Measurements from ENCODE around the gene KIRREL1.

GRCh38 chr1:158046715-158047510 is 53.5 kb downstream of the KIRREL1 start:
- TF ChIP-seq CTCF (IDR thresholded peaks at IDR 0.05; ENCODE audit: control extremely low read depth in 1 of 3, insufficient read depth in 1 of 3, low read depth in 1 of 3, low read length in 3 of 3) (no peak), EZH2 (IDR thresholded peaks at IDR 0.05; ENCODE audit: low read depth, low read length, severe bottlenecking) (no peak), EP300 (IDR thresholded peaks at IDR 0.05; ENCODE audit: borderline replicate concordance in 1 of 2, low read depth in 2 of 2, low read length in 2 of 2) (no peak), RAD21 (IDR thresholded peaks at IDR 0.05 in 1 of 2, conservative IDR thresholded peaks at IDR 0.05 in 1 of 2; ENCODE audit: low read depth in 2 of 2, low read length in 2 of 2) (no peak), RXRA (IDR thresholded peaks at IDR 0.05; ENCODE audit: insufficient read depth, low read depth, low read length) (no peak), RFX5 (IDR thresholded peaks at IDR 0.05; ENCODE audit: borderline replicate concordance, low read depth, low read length) (no peak), SIN3A (conservative IDR thresholded peaks at IDR 0.05 in 1 of 2, IDR thresholded peaks at IDR 0.05 in 1 of 2; ENCODE audit: low read depth in 1 of 2, low read length in 2 of 2) (no peak), SIX5 (IDR thresholded peaks at IDR 0.05; ENCODE audit: low read depth, low read length) (no peak), YY1 (IDR thresholded peaks at IDR 0.05; ENCODE audit: low read depth, low read length) (no peak), CBX5 (IDR thresholded peaks at IDR 0.05; ENCODE audit: low read depth, low read length) (no peak), SRF (IDR thresholded peaks at IDR 0.05; ENCODE audit: low read depth, low read length) (no peak)
